Activated CD8-positive, alpha-beta T cell treated with anti-CD3 and anti-CD28 coated beads for 36 hours (primary cell): ENCODE results near the gene CASP2. TPM values are rescaled to one million over a fixed set of nuclear protein-coding genes. Genes with fewer than 3 reads are reported as not detected.

Experiments used
- ATAC-seq: fragments of 200-7000 bp; cut with Tn5 transposase; one replicate; pipeline ENCODE4 v1.10.0; 2021; ENCODE audit warnings: mild to moderate bottlenecking, moderate library complexity
- CTCF ChIA-PET: fragments of 350-600 bp; sonication (Branson Sonifier 250); formaldehyde crosslinking; loops from one replicate; lab custom pipeline; 2021; ENCODE audit warnings: antibody characterized with exemption; lab: Charles Lee
- POLR2A ChIA-PET: fragments of 350-600 bp; sonication (Branson Sonifier 250); formaldehyde crosslinking; loops from one replicate; lab custom pipeline; 2021; ENCODE audit warnings: antibody characterized with exemption; lab: Charles Lee
- DNase-seq: peaks from one replicate; pipeline ENCODE4 v3.0.0-alpha.2; 2020
- H3K27ac Mint-ChIP-seq: one replicate; pipeline ENCODE4 v1.8.0; 2021; ENCODE audit warnings: mild to moderate bottlenecking, mixed read lengths
- H3K27me3 Mint-ChIP-seq: one replicate; pipeline ENCODE4 v1.8.0; 2021; ENCODE audit warnings: mixed read lengths
- H3K36me3 Mint-ChIP-seq: one replicate; pipeline ENCODE4 v1.8.0; 2021; ENCODE audit warnings: low read depth, mixed read lengths
- H3K4me1 Mint-ChIP-seq: one replicate; pipeline ENCODE4 v1.8.0; 2021; ENCODE audit warnings: low read depth, mixed read lengths
- H3K4me3 Mint-ChIP-seq: one replicate; pipeline ENCODE4 v1.8.0; 2021; ENCODE audit warnings: mild to moderate bottlenecking, moderate library complexity, mixed read lengths
- H3K9me3 Mint-ChIP-seq: one replicate; pipeline ENCODE4 v1.8.0; 2021; ENCODE audit warnings: mixed read lengths
- intact Hi-C: fragments of 100-400 bp; cut with micrococcal nuclease; formaldehyde crosslinking; loops from one replicate; pipeline ENCODE4 v1.10.0; 2022
- total RNA-seq, 2 experiments: library from RNA; stranded (reverse); gene quantifications; one replicate each; pipeline ENCODE4 v1.2.3, GENCODE V29; 2021
- TF ChIP-seq, protein P1 (sequence below): fragments of 200-600 bp; IDR thresholded peaks from one replicate; pipeline ENCODE4 v1.8.0; 2022; ENCODE audit warnings: antibody characterized with exemption, mild to moderate bottlenecking

Gene CASP2
- total RNA-seq, 2 experiments from 2014 or later: 79.6 to 80.9 TPM

DNA sequence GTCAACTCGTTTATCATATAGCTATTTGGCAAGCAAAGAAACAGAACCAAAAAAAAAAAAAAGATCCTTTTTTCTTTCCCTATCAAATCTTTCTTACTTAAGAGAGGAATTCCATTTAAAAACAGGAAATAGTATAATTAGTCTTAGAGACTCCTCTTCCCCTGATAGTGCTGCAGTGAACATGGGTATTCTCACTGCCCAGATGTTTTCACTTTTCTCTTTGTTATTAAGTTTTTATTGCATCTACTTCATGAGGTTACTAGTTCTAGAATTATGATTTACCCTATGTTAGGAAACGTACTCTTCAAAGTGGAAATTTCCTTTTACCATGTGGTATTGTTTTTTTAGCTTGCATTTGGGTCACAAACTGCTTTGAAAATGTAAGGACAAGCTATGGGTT, 8.5 kb downstream of the CASP2 start:
- ChIA-PET CTCF (interaction anchor here (0.9 to 13.9 kb wide), 11 partner anchors 9 to 84 kb away, joined by 3 to 211 read pairs (median 4); partner anchors contain the start of gene CASP2), POLR2A (interaction anchor here (0.7 to 1.8 kb wide), 9 partner anchors 8 to 83 kb away, joined by 3 to 9 read pairs (median 4); partner anchors contain the start of genes CASP2 and GSTK1)
- intact Hi-C loops: no loop called here
- no peaks in the 10 kb centered on the region for H3K27me3 Mint-ChIP-seq
- TF ChIP-seq, protein P1, sequence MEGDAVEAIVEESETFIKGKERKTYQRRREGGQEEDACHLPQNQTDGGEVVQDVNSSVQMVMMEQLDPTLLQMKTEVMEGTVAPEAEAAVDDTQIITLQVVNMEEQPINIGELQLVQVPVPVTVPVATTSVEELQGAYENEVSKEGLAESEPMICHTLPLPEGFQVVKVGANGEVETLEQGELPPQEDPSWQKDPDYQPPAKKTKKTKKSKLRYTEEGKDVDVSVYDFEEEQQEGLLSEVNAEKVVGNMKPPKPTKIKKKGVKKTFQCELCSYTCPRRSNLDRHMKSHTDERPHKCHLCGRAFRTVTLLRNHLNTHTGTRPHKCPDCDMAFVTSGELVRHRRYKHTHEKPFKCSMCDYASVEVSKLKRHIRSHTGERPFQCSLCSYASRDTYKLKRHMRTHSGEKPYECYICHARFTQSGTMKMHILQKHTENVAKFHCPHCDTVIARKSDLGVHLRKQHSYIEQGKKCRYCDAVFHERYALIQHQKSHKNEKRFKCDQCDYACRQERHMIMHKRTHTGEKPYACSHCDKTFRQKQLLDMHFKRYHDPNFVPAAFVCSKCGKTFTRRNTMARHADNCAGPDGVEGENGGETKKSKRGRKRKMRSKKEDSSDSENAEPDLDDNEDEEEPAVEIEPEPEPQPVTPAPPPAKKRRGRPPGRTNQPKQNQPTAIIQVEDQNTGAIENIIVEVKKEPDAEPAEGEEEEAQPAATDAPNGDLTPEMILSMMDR: no peak
- DNase-seq: no peak
- no peak overlapping the region for H3K4me3 Mint-ChIP-seq
- H3K27ac Mint-ChIP-seq: peak overlapping the region; percentile 54
- H3K36me3 Mint-ChIP-seq: peaks cover 89% of the 10 kb centered on the region
- no peak for ATAC-seq
- H3K9me3 Mint-ChIP-seq: no peaks in the 10 kb centered on the region
- H3K4me1 Mint-ChIP-seq: peaks cover 54% of the 10 kb centered on the region

DNA sequence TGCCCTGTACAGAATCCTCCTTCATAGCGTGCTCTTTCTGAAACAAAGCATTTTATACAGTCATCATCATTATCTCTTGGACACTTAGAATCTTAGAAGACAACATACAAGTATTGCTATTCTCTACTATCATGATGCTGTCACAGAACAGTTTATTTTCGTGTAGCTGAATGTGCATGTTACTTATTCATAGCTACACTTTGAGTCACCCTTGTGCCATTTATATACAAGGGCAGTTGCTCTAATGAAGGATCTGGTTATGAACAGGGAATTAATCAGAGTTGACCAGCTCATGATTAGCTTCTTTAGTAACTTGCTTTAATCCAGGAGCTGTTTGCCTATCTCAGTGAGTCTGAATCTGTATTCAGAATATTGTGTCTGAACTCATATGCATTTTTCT, 11.2 kb downstream of the CASP2 start:
- no peak overlapping the region for H3K27ac Mint-ChIP-seq
- peaks cover 50% of the 10 kb centered on the region for H3K4me1 Mint-ChIP-seq
- POLR2A ChIA-PET: interaction anchor here (0.6 to 2.7 kb wide), 11 partner anchors 10 to 108 kb away, joined by 3 to 11 read pairs (median 4); partner anchors contain the start of gene CASP2
- no peaks in the 10 kb centered on the region for H3K27me3 Mint-ChIP-seq
- DNase-seq (no peak), ATAC-seq (no peak)
- TF ChIP-seq, protein P1: no peak
- peaks cover 88% of the 10 kb centered on the region for H3K36me3 Mint-ChIP-seq
- CTCF ChIA-PET: interaction anchor here (0.6 to 13.9 kb wide), 34 partner anchors 9 to 297 kb away, joined by 3 to 211 read pairs (median 4); partner anchors contain the start of genes CASP2, EPHA1 and GSTK1
- intact Hi-C loops: no loop called here
- no peaks in the 10 kb centered on the region for H3K9me3 Mint-ChIP-seq
- H3K4me3 Mint-ChIP-seq: no peak overlapping the region

DNA sequence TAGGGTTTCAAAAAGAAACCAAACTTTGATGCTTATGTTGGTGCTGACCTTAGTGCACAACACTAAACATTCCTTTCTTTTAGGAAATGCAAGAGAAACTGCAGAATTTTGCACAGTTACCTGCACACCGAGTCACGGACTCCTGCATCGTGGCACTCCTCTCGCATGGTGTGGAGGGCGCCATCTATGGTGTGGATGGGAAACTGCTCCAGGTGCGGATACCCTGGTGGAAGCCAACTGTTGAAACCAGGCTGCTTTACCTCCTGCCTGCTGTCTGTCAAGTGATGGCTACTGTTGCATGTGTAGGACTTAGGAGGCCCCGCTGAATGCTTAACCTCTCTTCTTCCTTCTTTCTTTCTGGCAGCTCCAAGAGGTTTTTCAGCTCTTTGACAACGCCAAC, 11.7 kb downstream of the CASP2 start:
- peaks cover 51% of the 10 kb centered on the region for H3K4me1 Mint-ChIP-seq
- CTCF ChIA-PET: interaction anchor here (0.6 to 13.9 kb wide), 34 partner anchors 9 to 297 kb away, joined by 3 to 211 read pairs (median 4); partner anchors contain the start of genes CASP2, EPHA1 and GSTK1
- no peak overlapping the region for H3K27ac Mint-ChIP-seq
- peaks cover 88% of the 10 kb centered on the region for H3K36me3 Mint-ChIP-seq
- no peaks in the 10 kb centered on the region for H3K9me3 Mint-ChIP-seq
- POLR2A ChIA-PET: interaction anchor here (0.7 to 2.7 kb wide), 11 partner anchors 10 to 107 kb away, joined by 3 to 11 read pairs (median 4); partner anchors contain the start of gene CASP2
- no peak overlapping the region for H3K4me3 Mint-ChIP-seq
- ATAC-seq: peak; percentile 90
- intact Hi-C loops: no loop called here
- TF ChIP-seq, protein P1: peak; percentile 52
- H3K27me3 Mint-ChIP-seq: no peaks in the 10 kb centered on the region
- peak; percentile 67 for DNase-seq

DNA sequence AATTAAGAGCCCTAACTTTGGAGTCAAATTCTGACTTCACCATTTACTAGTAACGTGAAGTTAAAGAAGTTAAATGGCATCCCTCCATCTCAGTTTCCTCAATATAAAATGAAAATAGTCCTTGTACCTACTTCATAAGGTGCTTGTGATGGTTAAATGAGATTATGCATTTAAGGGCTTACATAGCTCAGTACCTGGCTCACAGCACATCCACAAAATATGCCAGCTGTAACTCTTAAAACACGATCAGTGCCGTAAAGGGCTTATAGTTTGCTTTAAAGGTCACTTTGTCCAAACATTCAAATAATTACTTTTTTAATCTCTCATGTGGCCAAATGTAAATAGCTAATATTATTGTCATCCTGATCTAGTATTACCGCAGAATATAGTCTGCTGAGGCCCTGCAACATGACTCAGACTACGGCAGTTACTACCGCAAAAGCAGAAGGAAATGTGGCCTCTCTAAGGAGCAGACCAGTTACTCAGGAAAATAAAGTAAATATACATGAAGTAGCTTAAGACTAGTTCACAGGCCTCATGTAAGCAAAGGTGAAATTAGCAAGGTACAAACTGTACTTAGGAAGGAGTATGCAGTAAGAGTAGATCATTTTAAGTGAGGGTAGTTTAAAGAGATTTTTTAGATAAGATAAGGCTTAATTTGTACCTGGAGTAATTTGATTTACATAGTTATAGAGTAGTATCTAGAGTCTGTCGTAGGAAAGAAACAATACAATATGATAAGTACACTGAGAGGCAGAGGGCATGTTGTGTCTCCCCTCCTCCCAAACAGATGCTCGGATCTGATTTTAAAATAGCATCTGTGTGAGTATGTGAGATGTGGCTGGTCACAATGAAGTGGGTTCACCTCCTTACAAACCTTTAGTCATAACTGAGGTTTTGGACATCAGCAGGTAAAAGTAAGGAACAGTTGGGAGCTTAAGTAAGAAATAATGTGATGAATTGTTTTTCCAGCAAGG, 13.1 kb downstream of the CASP2 start:
- intact Hi-C loops: no loop called here
- TF ChIP-seq, protein P1: no peak

More for the DNA sequence above, 13.1 kb downstream of the CASP2 start:
- DNase-seq (no peak), ATAC-seq (no peak)
- Mint-ChIP-seq H3K27ac (peak overlapping the region; percentile 41), H3K4me1 (peaks cover 48% of the 10 kb centered on the region), H3K9me3 (no peaks in the 10 kb centered on the region), H3K4me3 (no peak overlapping the region), H3K36me3 (peaks cover 87% of the 10 kb centered on the region), H3K27me3 (no peaks in the 10 kb centered on the region)
- ChIA-PET CTCF (interaction anchor here (0.7 to 13.9 kb wide), 12 partner anchors 9 to 116 kb away, joined by 3 to 211 read pairs (median 3); no protein-coding TSS in a partner anchor), POLR2A (interaction anchor here (0.6 to 2.7 kb wide), 8 partner anchors 12 to 106 kb away, joined by 3 to 11 read pairs (median 5); partner anchors contain the start of gene CASP2)
